Adipocyte (in vitro differentiated cells): ENCODE data around the gene ACYP2.
"Not testable (repeated sequence)": the region's sequence is repeated elsewhere in the genome, so short reads cannot be mapped to it uniquely, and the experiment has no call there.

Experiments used
- DNase-seq: peaks from one replicate; pipeline ENCODE4 v3.0.0-alpha.2; 2015; ENCODE audit warnings: low read depth
- H3K27me3 ChIP-seq: replicated peaks from 2 replicates; pipeline ENCODE4 v1.7.0; 2013; ENCODE audit warnings: mild to moderate bottlenecking, low read length, moderate library complexity; ENCODE audit not compliant: control insufficient read depth, insufficient read depth
- H3K36me3 ChIP-seq: 2 replicates; pipeline ENCODE4 v1.7.0; 2013; ENCODE audit warnings: low read length, mild to moderate bottlenecking, moderate library complexity; ENCODE audit not compliant: control insufficient read depth, insufficient read depth, severe bottlenecking
- H3K4me1 ChIP-seq: 2 replicates; pipeline ENCODE4 v1.7.0; 2013; ENCODE audit warnings: mild to moderate bottlenecking, low read length, moderate library complexity; ENCODE audit not compliant: control insufficient read depth, insufficient read depth
- H3K4me3 ChIP-seq: 2 replicates; pipeline ENCODE4 v1.7.0; 2013; ENCODE audit warnings: mild to moderate bottlenecking, low read length, moderate library complexity
- H3K9ac ChIP-seq: 2 replicates; pipeline ENCODE4 v1.7.0; 2013; ENCODE audit warnings: mild to moderate bottlenecking, low read length, moderate library complexity
- H3K9me3 ChIP-seq: 2 replicates; pipeline ENCODE4 v1.7.0; 2013; ENCODE audit warnings: mild to moderate bottlenecking, low read length, moderate library complexity; ENCODE audit not compliant: control insufficient read depth

ACYP2 gene

DNA sequence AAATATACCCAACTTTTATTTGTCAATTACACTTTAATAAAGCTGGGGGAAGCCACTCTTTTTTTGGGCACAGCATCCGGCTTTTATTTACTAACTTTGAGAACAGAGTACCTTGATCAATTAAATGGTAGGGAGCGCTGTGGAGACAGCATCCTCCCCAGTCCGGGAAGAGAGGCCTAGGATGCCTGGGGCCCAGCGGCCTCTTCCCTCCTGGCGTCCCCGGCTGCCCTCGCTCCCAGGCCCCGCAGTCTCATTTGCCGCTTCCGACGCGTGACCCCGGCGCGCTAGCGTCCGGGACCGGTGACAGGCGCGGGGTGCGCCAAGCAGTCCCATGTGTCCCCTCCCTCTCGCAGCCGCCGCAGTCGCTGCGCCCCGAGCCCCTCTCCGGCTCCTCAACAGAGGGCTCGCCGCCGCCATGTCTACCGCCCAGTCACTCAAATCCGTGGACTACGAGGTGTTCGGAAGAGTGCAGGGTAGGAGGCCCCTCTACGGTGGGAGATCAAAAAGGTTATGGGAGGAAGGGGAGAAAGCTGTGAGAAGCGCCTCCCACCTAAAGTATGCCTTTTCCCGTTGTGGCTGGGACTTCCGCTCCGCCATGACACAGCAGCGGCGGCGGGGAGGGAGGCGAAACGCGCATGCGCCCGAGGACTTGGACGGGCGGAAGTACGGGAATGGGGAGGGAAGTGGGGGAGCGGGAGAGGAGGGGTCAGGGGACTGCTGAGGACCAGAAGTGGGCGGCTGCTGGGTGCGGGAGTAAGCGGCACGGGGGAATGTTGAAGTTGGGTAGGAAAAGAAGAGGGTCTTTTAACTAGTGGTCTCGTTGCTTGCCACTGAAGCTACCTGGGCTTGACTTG lies at the start of gene ACYP2:
TSS of gene ACYP2 (plus strand) at position 332 of the 854 bp plus-strand sequence.
- Histone ChIP-seq H3K4me3 (peak within 1 kb of the TSS; percentile 94), H3K9me3 (no peaks in the 10 kb centered on the region), H3K36me3 (no peaks in the 10 kb centered on the region), H3K9ac (peak within 1 kb of the TSS; percentile 98), H3K27me3 (no peaks in the 10 kb centered on the region), H3K4me1 (peaks cover 6% of the 10 kb centered on the region)
- DNase-seq = peak; percentile 98

- no peaks in the 10 kb centered on the region for H3K36me3 ChIP-seq
- DNase-seq = no peak
- H3K4me1 ChIP-seq = peaks cover 6% of the 10 kb centered on the region
- H3K9me3 ChIP-seq = no peaks in the 10 kb centered on the region
- H3K4me3 ChIP-seq = no peak overlapping the region
- H3K27me3 ChIP-seq = no peaks in the 10 kb centered on the region
- H3K9ac ChIP-seq = no peak overlapping the region
Measured at GRCh38 chr2:54065891-54066290, 49.5 kb upstream of the ACYP2 start.

DNA sequence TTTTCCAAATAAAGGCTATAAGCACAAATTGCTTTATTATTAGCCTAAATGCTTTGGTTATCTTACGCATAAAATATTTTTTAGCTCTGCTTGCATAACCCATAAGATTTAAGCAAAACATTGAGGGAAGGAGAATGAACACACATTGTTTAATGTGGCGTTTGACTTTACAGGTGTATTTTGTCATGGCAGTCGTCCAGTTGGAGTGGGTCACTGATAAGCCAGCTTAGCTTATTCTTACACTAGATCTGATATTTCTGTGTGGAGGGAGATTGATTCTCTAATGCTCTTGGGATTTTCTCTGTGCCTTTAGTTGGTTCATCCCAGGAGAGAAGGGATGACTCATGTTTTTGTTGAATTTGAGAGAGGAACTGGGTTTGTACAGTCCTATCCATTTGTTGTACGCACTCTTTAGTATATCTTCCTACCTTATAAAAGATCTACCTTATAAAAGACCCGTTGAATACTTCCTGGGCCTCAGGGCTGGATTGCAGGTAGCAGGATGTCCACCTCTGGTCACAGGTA lies 47.5 kb upstream of the ACYP2 start:
- H3K9ac ChIP-seq = no peak overlapping the region
- H3K36me3 ChIP-seq = no peaks in the 10 kb centered on the region
- no peak overlapping the region for H3K4me3 ChIP-seq
- H3K27me3 ChIP-seq = no peaks in the 10 kb centered on the region
- DNase-seq = no peak
- peaks cover 6% of the 10 kb centered on the region for H3K4me1 ChIP-seq
- H3K9me3 ChIP-seq = no peaks in the 10 kb centered on the region

GRCh38 chr2:54072483-54072882 lies 42.9 kb upstream of the ACYP2 start:
- not testable (repeated sequence) for H3K27me3 ChIP-seq, H3K9me3 ChIP-seq, H3K36me3 ChIP-seq, H3K4me3 ChIP-seq, H3K9ac ChIP-seq, DNase-seq, H3K4me1 ChIP-seq

DNA sequence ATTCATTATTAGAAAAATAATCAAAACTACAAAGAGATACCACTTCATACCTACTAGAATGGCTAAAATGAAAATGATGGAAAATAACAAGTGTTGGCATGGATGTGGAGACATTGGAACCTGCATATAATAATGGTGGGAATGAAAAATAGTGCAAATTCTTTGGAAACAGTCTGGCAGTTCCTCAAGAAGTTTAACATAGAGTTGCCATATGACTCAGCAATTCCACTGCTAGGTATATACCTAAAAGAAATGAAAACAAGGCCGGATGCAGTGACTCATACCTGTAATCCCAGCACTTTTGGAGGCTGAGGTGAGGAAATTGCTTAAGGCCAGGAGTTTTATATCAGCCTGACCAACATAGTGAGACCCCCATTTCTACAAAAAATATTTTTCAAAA lies 41.6 kb upstream of the ACYP2 start:
- H3K27me3 ChIP-seq = no peaks in the 10 kb centered on the region
- H3K9me3 ChIP-seq = no peaks in the 10 kb centered on the region
- H3K36me3 ChIP-seq = no peaks in the 10 kb centered on the region
- no peak overlapping the region for H3K4me3 ChIP-seq
- no peak overlapping the region for H3K9ac ChIP-seq
- no peaks in the 10 kb centered on the region for H3K4me1 ChIP-seq
- DNase-seq = peak; percentile 10

- H3K36me3 ChIP-seq = no peaks in the 10 kb centered on the region
- DNase-seq = no peak
Measured at GRCh38 chr2:54074606-54075341, 40.6 kb upstream of the ACYP2 start.

DNA sequence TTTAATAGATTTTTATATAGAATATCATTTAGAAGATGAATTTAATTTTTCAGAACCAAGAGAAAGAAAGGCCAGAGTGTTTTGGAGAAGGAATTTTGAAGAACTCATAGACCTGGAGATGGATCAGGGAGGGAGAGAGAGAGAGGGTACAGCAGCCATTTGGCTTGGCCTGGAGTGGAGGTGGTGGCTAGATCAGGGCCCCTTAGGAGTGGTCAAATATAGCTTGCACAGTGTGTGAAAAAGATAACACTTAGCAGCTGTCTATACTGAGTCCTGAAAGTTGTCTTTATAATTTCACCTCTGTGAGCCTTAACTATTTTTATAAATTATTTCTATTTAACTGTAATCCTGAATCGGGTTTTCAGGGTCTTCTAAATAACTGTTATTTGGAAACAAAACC lies 38.8 kb upstream of the ACYP2 start:
- no peak overlapping the region for H3K9ac ChIP-seq

More at GRCh38 chr2:54074606-54075341, 40.6 kb upstream of the ACYP2 start:
- Histone ChIP-seq H3K9me3 (no peaks in the 10 kb centered on the region), H3K4me3 (no peak overlapping the region), H3K27me3 (no peaks in the 10 kb centered on the region), H3K4me1 (no peaks in the 10 kb centered on the region), H3K9ac (no peak overlapping the region)

DNA sequence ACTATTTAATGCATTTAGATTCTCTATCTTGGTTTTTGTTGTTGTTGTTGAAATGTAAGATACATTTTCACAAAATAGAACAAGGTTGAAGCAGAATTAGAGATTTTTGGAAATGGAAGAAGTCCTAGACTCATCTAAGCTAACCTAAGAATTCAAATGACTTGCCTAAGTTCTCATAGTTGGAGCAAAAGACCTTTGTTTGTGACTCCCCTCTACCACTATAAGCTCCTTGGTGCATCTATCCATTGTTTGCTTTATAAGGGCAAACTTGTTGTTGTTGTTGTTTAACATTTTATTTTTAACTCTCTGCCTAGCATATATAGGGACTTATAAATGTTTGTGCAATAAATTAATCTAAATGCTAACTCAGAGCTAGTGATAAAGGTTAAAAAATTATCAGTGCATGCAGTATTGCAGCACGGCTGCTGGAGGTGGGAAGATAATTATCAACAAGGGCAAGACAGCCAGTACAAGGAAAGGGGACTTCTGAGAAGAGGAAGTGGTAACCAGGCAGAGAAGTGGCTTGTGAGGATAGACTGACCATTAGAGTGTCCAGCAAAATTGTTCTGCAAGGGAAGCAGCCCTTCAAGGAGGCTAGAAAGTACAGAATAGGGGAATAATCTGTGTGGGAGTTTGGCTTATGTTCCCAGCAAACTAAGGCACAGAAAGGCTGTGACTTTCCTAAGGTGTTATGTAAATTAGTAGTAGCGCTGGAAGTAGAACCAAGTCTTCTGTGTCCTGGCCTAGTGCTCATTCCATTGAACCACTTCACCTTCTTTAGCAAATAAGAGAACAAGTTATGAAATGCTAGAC lies 38.1 kb upstream of the ACYP2 start:
- no peak overlapping the region for H3K9ac ChIP-seq
- no peak overlapping the region for H3K4me3 ChIP-seq
- H3K4me1 ChIP-seq = no peaks in the 10 kb centered on the region
- DNase-seq = no peak
- H3K27me3 ChIP-seq = no peaks in the 10 kb centered on the region
- no peaks in the 10 kb centered on the region for H3K9me3 ChIP-seq
- no peaks in the 10 kb centered on the region for H3K36me3 ChIP-seq

More for the DNA sequence above, 38.8 kb upstream of the ACYP2 start:
- H3K9me3 ChIP-seq = no peaks in the 10 kb centered on the region
- no peaks in the 10 kb centered on the region for H3K4me1 ChIP-seq
- H3K36me3 ChIP-seq = no peaks in the 10 kb centered on the region
- no peak overlapping the region for H3K4me3 ChIP-seq
- H3K27me3 ChIP-seq = no peaks in the 10 kb centered on the region
- DNase-seq = no peak

DNA sequence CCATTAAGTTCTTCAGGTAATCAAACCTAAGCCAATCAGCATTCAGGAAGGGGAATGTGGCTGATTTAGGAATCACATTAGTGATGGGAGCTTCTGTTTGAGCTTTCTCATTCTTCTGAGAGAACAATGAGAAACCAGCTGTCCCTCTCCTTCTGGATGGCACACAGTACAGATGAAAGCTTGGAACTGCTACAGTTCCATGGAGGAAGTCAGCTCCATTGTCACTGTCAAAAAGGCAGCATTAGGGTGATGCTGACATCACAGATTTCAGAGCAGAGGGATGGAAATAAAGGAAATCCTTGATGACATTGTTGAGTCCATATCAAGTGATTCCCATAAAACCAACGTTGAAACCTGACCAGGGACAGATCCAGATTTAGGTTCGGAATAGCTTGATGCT lies 36.1 kb upstream of the ACYP2 start:
- no peaks in the 10 kb centered on the region for H3K9me3 ChIP-seq
- no peaks in the 10 kb centered on the region for H3K36me3 ChIP-seq
- DNase-seq = no peak
- H3K4me3 ChIP-seq = no peak overlapping the region
- H3K9ac ChIP-seq = no peak overlapping the region
- H3K4me1 ChIP-seq = no peaks in the 10 kb centered on the region
- no peaks in the 10 kb centered on the region for H3K27me3 ChIP-seq

DNA sequence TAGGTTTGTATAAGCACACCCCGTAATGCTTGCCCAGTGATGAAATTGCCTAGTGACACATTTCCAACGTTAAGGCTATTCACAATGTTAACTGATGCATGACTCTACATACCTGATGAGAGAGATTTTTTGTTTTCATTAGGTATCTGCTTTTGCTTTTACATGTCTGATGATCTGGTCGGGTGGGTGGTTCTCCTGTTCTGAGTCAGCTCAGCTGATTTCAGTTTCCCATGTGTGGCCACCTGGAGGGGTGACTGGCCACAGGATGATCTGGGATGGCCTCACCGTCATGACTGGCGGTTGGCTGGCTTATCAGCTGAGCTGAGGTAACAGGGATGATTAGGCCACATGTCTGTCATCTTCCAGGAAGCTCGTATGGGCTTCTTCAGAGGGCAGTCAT lies 33.8 kb upstream of the ACYP2 start:
- H3K27me3 ChIP-seq = no peaks in the 10 kb centered on the region
- H3K9ac ChIP-seq = no peak overlapping the region
- no peaks in the 10 kb centered on the region for H3K9me3 ChIP-seq
- no peak overlapping the region for H3K4me3 ChIP-seq
- no peaks in the 10 kb centered on the region for H3K36me3 ChIP-seq
- no peaks in the 10 kb centered on the region for H3K4me1 ChIP-seq
- DNase-seq = no peak

DNA sequence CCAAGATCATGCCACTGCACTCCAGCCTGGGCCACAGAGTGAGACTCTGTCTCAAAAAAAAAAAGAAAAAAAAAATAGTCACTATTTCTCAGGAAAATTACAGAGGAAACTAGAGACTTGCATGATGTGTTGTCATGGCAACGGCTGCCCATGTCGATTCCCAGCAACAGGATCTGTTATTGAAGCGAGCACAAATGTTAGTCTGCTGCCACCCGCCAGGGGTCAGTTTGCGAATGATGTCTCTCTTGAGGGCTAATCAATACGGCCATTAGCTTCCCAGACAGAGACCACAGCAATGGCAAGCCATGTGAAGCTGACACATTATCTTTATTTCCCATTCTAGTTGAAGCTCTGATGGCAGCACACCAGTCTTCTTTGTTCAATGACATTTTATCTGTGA lies 32.4 kb upstream of the ACYP2 start:
- H3K36me3 ChIP-seq = no peaks in the 10 kb centered on the region
- no peak overlapping the region for H3K9ac ChIP-seq
- H3K4me1 ChIP-seq = peaks cover 6% of the 10 kb centered on the region
- H3K27me3 ChIP-seq = no peaks in the 10 kb centered on the region
- H3K4me3 ChIP-seq = no peak overlapping the region
- H3K9me3 ChIP-seq = no peaks in the 10 kb centered on the region
- no peak for DNase-seq
